Endothelial cell (in vitro differentiated cells): ENCODE results near the gene CLMP. TPM values are rescaled to one million over a fixed set of nuclear protein-coding genes. Genes with fewer than 3 reads are reported as not detected.

Experiments used
- DNase-seq: peaks from one replicate; pipeline ENCODE4 v3.0.0; 2021; ENCODE audit warnings: low spot score
- H3K27ac Mint-ChIP-seq: one replicate; pipeline ENCODE4 v1.8.0; 2021; ENCODE audit warnings: mixed read lengths, inconsistent platforms; ENCODE audit not compliant: unreplicated experiment
- H3K27me3 Mint-ChIP-seq: one replicate; pipeline ENCODE4 v1.8.0; 2021; ENCODE audit warnings: mild to moderate bottlenecking, moderate library complexity, mixed read lengths, inconsistent platforms; ENCODE audit not compliant: unreplicated experiment
- H3K36me3 Mint-ChIP-seq: one replicate; pipeline ENCODE4 v1.8.0; 2021; ENCODE audit warnings: mild to moderate bottlenecking, low read depth, mixed read lengths, inconsistent platforms; ENCODE audit not compliant: unreplicated experiment
- H3K4me1 Mint-ChIP-seq: one replicate; pipeline ENCODE4 v1.8.0; 2021; ENCODE audit warnings: mild to moderate bottlenecking, mixed read lengths, inconsistent platforms; ENCODE audit not compliant: unreplicated experiment
- H3K4me3 Mint-ChIP-seq: one replicate; pipeline ENCODE4 v1.8.0; 2021; ENCODE audit warnings: mild to moderate bottlenecking, mixed read lengths, inconsistent platforms; ENCODE audit not compliant: unreplicated experiment
- H3K9me3 Mint-ChIP-seq: one replicate; pipeline ENCODE4 v1.8.0; 2021; ENCODE audit warnings: mixed read lengths, inconsistent platforms; ENCODE audit not compliant: unreplicated experiment
- total RNA-seq: library from RNA; stranded (reverse); fragmentation: NEBNext Ultra II Directional; extraction: Animal tissue kit (Norgen Biotek cat#: 25700); gene quantifications from one replicate; pipeline ENCODE4 v1.2.1, GENCODE V29; 2021; ENCODE audit not compliant: unreplicated experiment
- TF ChIP-seq, protein P1 (sequence below): fragments of 200-600 bp; sonication (generic); IDR thresholded peaks from one replicate; pipeline ENCODE4 v1.5.0; 2021; ENCODE audit warnings: antibody characterized with exemption; ENCODE audit not compliant: unreplicated experiment

Gene CLMP
- total RNA-seq, 1 donor from 2014 or later = 5.5 TPM

DNA sequence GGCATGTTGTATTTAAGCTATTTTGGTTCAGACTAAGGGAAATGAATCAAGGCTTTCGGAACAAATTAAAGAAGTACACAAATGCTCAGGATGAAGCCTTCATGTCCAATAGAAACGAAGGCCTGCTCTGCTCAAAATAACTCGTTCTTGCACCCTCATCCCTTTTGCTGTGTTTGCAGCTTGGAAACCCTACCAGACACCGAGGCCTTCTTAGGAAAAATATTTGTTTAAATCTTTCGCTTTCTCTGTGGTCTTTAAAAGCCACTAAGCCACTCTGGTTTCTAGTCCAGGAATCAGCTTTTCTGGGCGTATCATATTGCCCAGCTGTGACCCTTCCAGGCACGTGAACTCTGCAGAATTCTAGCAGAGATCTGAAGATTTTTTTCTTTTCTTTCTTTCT is 72.2 kb downstream of the CLMP start:
- Mint-ChIP-seq H3K36me3 (no peaks in the 10 kb centered on the region), H3K27ac (no peak overlapping the region), H3K9me3 (no peaks in the 10 kb centered on the region), H3K4me1 (peaks cover 16% of the 10 kb centered on the region), H3K4me3 (no peak overlapping the region), H3K27me3 (no peaks in the 10 kb centered on the region)
- DNase-seq = no peak
- TF ChIP-seq, protein P1, sequence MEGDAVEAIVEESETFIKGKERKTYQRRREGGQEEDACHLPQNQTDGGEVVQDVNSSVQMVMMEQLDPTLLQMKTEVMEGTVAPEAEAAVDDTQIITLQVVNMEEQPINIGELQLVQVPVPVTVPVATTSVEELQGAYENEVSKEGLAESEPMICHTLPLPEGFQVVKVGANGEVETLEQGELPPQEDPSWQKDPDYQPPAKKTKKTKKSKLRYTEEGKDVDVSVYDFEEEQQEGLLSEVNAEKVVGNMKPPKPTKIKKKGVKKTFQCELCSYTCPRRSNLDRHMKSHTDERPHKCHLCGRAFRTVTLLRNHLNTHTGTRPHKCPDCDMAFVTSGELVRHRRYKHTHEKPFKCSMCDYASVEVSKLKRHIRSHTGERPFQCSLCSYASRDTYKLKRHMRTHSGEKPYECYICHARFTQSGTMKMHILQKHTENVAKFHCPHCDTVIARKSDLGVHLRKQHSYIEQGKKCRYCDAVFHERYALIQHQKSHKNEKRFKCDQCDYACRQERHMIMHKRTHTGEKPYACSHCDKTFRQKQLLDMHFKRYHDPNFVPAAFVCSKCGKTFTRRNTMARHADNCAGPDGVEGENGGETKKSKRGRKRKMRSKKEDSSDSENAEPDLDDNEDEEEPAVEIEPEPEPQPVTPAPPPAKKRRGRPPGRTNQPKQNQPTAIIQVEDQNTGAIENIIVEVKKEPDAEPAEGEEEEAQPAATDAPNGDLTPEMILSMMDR = no peak

DNA sequence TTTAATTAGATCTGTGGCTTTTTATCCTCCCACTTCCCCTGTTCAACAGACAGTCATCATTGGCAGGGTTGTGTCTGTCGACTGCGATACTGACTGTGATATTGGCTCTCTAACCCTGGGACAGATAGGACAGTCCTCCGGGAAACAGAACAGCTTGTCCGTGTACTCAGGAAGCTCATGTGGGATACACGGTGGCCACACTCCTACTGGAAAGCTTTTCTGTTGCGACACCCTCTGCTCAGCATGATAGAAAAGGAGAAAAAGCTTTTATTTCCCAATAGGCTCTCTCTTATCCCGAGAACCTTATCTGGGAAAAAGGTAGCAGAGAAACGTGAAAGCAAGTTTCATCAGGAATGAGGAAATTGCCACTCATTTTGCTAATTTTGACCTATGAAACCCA is 72.7 kb downstream of the CLMP start:
- H3K4me1 Mint-ChIP-seq = peaks cover 16% of the 10 kb centered on the region
- H3K4me3 Mint-ChIP-seq = no peak overlapping the region
- DNase-seq = no peak
- no peak overlapping the region for H3K27ac Mint-ChIP-seq
- no peaks in the 10 kb centered on the region for H3K27me3 Mint-ChIP-seq
- no peaks in the 10 kb centered on the region for H3K36me3 Mint-ChIP-seq
- H3K9me3 Mint-ChIP-seq = no peaks in the 10 kb centered on the region
- TF ChIP-seq, protein P1 = no peak

DNA sequence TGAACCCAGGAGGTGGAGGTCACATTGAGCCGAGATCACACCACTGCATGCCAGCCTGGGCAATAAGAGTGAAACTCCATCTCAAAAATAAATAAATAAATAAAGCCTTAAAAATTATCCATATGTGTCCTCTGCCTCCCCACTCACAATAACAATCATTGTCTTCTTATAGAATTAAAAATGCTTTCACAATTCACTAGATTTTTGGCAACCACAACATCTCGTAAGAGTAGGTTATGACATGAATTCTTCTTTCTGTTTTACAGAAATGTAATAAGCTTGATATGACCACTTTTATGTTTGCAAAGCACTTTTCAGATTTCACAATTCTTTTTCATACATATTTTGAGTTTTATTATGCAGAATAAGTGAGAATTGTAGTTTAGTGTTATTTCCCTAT is 78.6 kb downstream of the CLMP start:
- Mint-ChIP-seq H3K27ac (no peak overlapping the region), H3K4me1 (no peaks in the 10 kb centered on the region), H3K4me3 (no peak overlapping the region), H3K36me3 (no peaks in the 10 kb centered on the region), H3K9me3 (no peaks in the 10 kb centered on the region), H3K27me3 (no peaks in the 10 kb centered on the region)
- TF ChIP-seq, protein P1 = no peak
- DNase-seq = no peak

DNA sequence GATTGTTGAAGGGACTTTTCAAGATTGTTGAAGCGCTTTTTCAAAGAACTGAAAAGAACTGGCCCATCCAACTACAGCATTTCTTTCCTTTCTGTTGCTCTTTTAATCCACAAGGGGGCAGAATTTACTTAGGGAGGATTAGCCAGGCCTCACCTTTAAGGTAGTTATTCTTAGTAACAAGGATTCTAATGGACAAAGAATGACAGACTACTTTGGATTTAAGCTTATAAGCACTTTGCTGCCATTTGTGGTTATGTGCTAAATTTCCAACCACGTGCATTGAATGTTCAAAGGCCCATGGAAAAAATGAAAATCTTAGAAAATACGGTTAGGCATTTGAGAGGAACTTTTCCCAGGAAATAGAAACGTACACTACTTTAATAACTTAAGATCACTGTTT is 83.6 kb downstream of the CLMP start:
- H3K4me3 Mint-ChIP-seq = no peak overlapping the region
- no peak for DNase-seq
- H3K9me3 Mint-ChIP-seq = no peaks in the 10 kb centered on the region
- no peaks in the 10 kb centered on the region for H3K36me3 Mint-ChIP-seq
- H3K27me3 Mint-ChIP-seq = peaks cover 2% of the 10 kb centered on the region
- TF ChIP-seq, protein P1 = peak; percentile 91
- H3K27ac Mint-ChIP-seq = no peak overlapping the region
- peaks cover 7% of the 10 kb centered on the region for H3K4me1 Mint-ChIP-seq

DNA sequence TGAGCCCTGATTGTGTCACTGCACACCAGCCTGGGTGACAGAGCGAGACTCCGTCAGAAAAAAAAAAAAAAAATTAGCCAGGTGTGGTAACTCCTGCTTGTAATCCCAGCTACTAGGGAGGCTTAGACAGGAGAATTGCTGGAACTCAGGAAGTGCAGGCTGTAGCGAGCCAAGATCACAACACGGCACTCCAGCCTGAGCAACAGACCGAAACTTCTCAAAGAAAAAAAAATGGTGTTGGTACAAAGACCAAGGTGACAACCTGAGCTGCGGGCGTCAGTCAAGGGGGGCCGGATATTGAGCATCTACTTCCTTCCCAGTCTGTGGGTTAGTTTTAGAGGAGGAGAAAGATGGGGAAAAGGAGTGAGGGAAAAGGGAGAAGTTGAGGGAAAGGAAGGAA is 84.7 kb downstream of the CLMP start:
- Mint-ChIP-seq H3K27ac (no peak overlapping the region), H3K4me3 (no peak overlapping the region), H3K4me1 (peaks cover 7% of the 10 kb centered on the region), H3K36me3 (no peaks in the 10 kb centered on the region), H3K27me3 (peaks cover 2% of the 10 kb centered on the region), H3K9me3 (no peaks in the 10 kb centered on the region)
- TF ChIP-seq, protein P1 = no peak
- no peak for DNase-seq
